ENCODE measurements around the gene C1QTNF12.
"Not testable (repeated sequence)": the region's sequence is repeated elsewhere in the genome, so short reads cannot be mapped to it uniquely, and the experiment has no call there.

Gene C1QTNF12

DNA sequence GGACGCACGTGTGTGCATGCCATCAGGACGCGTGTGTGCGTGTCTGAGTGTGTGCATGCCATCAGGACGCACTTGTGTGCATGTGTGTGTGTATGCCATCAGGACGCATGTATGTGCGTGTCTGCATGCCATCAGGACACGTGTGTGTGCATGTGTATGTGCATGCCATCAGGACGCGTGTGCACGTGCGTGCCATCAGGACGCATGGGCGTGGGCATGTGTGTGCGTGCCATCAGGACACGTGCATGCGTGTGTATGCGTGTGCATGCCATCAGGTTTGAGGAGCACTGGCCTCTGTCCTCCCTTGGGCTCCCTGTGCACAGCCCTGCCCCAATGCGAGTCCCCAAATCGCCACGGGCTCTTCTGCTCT lies 12.6 kb upstream of the C1QTNF12 start:
- DNase-seq = no peak

DNA sequence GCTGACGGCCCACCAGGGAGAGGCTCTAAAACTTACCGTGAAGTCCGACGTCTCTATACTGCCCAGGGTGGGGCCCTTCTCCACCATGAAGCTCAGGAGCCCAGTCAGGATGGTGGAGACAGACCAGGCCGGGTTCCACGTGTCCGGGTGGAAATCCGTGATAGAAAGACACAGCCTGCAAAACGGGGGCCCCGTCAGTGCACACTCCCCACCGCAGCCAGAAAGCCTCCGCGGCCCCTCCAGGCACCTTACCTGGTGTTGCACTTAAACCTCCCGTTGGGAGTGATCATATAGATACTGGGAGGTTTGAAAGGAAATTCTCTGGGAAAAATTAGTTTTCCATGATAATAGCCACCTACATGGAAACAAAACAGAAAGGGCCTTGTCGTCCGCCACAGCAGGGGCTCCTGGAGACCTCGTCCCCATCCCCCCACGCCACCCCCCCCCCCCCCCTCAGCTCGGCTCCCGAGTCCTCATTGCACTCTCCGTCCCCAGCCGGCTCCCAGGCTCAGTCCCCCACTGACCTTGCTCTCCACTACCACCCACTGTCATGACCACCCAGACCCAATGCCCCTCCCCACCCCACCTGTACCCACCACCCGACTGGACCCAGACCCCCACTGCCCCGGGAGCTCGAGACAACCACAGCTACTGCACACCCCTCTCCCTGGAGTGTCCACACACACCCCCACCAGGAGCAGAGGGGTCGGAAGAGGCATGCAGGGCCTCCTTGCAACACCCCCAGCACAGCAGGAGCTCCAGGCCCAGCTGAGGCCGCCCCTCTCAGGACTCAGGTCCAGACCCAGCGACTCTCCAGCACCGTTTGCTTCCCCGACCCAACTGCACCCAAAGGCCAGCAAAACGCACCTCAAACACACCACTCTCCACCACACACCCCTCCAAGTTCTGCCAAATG lies 10.7 kb upstream of the C1QTNF12 start:
- DNase-seq = no peak

DNA sequence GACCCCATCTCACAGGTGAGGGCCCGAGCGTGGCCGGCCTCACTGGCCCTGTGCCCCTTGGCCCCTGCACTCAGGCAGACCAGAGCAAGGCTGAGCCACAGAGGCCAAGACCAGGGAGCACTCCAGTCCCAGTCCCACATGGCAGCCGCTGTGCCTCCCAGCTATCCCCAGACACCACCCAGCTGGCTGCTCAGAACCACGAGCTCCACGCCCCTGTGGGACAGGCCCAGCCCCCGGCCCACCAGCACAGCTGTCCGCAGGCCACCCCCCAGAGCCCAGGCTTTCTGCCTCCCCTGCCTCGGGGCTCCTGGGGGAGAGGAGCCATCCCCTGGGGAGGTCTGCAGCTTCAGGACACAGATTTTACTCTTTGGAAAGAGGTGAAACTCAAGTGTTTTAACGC lies 9.1 kb upstream of the C1QTNF12 start:
- DNase-seq = no peak

DNA sequence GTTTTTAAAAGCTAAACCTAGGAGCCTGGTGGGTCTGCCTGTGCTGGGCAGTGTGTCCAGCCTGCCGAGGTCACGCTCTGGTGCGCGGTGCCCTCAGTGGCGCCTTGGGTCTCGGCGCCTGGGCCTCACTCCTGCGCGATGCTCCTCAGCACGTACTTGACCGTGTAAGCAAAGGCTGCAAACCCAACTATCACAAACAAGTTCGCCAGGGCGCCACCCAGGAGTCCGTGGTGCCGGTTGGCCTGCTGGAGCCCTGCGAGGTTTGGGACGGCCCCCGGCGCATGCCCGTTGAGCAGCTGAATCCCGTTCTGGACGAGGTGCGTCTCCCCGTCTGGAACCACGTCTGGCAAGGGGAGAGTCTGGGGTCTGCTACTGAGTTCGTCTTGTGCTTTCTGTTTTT lies 8.6 kb upstream of the C1QTNF12 start:
- DNase-seq = no peak

DNA sequence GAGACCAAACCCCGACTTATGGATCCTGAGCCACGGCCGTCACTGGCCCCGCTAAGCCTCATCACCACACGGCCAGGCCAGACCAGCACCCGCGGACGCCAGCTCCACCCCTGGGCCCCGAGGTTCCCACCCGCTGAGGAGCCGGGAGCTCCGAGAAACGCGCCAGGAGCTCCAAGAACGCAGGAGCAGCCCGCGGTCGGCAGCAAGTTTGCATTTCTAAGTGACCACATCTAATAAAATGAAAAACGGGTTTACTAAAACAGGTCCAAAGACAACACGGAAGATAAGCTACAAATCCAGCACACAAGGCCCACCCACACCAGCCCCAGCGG lies 8.1 kb upstream of the C1QTNF12 start:
- no peak for DNase-seq

DNA sequence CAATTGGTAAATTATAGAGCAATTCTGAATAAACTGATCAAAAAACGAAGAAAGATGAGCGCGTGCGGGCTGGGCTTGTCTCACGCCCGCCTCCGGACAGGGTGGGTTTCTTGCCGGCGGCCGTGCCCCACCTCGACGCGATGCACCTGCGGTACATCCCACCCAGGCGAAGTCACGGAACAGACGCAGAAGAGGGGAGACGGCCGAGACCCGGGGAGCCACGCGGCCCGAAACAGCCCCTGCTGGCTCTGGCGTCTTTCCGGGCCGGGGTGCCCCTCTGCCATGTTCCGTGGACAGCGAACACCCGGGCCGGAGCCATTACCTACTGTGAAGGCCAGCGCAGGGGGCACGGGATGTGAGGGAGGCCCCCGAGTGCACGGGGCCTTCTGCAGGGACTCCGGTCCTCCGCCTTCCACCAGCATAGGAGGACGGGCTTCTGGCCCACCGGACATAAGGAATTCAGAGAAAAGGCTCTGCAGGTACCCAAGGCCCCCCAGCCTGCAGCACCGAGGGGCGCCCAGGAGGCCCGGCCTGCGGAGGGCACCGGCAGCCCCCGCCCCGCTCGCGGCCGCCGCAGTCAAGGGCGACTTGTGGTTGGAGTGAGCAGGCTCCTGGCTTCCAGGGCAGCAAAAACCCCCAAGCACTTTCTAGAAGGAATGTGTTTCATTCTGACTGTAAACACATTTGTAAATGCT lies 7.6 kb upstream of the C1QTNF12 start:
- DNase-seq = no peak

DNA sequence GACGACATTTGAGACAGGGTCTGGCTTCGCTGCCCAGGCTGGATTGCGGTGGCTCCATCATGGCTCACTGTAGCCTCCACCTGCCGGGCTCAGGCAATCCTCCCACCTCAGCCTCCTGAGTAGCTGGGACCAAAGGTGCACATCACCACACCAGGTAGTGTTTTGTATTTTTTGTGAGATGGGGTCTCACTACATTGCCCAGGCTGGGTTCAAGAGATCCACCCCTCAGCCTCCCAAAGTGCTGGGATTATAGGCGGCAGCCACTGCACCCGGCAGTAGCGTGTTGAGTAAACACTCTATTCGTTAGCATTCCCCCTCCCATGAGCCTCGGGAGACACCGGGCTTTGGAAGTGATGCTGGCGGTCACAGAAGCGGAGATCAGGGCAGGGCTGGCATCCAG lies 6.8 kb upstream of the C1QTNF12 start:
- DNase-seq = no peak

DNA sequence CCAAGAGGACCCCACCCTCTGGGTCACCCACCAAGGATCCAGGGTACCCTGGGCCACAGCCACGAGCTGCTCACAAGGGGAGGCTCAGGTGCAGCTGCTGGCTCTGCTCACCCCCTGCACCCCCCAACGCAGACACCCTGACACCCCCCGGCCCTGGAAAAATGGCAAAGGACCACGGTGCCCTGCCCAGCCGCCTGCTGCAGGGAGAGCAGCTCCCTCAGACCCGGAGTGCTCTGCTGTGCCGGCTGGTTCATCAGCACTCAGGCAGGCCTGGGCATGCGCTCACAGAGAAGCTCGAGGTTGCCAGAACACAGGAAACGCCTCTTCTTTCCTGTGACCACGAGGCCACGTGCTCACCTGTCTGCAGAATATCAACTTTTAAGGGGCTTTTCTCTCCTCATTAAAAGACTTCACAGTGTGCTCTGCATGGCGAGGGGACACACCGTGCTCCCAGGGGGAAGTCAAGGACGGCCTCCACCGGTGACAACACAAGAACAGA lies 4.3 kb upstream of the C1QTNF12 start:
- DNase-seq = peak; percentile 31

DNA sequence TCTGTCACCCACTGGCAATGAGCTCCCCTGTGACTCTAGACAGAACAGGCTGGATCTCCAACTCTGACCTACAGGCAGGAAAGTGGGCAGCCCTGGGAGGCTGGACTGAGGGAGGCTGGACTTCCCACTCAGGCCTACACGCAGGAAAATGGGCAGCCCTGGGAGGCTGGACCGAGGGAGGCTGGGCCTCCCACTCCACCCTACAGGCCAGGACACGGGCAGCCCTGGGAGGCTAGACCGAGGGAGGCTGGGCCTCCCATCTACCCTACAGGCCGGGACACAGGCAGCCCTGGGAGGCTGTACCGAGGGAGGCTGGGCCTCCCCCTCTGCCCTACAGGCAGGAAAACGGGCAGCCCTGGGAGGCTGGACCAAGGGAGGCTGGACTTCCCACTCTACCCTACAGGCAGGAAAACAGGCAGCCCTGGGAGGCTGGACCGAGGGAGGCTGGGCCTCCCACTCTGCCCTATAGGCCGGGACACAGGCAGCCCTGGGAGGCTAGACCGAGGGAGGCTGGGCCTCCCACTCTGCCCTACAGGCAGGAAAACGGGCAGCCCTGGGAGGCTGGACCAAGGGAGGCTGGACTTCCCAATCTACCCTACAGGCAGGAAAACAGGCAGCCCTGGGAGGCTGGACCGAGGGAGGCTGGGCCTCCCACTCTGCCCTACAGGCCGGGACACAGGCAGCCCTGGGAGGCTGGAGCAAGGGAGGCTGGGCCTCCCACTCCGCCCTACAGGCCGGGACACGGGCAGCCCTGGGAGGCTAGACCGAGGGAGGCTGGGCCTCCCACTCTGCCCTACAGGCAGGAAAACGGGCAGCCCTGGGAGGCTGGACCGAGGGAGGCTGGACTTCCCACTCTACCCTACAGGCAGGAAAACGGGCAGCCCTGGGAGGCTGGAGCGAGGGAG lies 1.7 kb upstream of the C1QTNF12 start:
- not testable (repeated sequence) for DNase-seq

DNA sequence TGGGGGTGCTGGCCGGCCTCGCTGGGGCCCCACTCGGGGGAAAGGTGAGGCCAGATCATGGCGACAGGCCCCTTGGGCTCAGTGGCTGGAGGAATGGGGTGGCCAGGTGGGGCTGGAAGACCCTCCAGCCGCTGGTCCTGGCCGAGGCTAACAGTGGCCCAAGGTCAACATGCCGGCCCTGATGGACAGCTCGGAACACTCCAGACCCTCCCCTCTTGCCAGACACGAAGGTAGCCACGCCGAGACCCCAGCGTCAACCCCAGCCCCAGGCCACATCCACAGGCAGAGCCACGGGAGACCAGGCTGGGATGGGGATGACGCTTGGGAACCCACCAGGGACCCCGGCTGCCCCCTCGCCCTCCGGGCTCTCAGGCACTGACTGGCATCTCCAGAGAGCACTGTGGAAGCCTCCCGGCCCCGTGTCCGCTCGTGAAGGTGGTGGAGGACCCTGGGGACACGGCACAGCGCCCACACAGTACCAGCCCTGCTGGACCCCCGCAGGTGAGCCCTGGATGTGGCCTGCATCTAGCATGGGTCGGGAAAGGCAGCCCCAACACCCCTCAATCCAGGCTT lies 905 bp upstream of the C1QTNF12 start:
- DNase-seq = no peak

DNA sequence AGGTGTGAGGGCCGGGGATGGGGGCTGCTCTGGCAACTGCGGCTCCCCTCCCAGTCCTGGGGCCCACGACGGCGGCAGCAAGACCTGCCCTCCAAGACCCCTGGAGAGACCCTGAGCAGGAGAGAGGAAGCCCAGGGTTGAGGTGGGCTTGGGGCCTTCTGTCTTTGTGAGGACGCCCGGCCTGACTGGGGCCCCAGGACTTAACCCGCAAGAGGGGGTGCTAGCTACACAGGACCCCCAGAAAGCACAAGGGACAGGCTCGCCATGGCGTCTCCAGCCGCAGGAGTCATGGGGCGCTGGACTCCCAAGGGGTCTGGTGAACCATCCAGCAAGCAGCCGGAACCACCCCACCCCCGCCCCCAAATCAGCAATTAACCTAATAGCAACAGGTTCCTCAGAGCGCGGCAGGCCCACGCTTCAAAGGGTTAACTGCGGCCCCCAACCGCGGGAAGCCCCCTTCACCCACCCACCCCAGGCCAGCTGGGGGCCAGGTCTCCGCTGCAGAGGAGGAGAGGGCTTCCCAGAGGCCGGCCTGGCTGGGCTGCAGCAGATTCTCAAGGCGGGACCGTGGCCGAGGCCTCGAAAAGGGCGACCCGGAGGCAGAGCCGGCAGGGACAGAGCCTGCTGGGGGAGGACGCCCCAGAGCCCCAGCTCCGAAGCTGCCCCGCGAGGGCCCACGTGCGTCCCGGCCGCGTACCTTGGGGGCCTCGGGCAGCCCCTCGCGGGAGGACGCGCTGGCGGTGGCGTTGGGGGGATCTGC lies 525 bp downstream of the C1QTNF12 start:
- no peak for DNase-seq

DNA sequence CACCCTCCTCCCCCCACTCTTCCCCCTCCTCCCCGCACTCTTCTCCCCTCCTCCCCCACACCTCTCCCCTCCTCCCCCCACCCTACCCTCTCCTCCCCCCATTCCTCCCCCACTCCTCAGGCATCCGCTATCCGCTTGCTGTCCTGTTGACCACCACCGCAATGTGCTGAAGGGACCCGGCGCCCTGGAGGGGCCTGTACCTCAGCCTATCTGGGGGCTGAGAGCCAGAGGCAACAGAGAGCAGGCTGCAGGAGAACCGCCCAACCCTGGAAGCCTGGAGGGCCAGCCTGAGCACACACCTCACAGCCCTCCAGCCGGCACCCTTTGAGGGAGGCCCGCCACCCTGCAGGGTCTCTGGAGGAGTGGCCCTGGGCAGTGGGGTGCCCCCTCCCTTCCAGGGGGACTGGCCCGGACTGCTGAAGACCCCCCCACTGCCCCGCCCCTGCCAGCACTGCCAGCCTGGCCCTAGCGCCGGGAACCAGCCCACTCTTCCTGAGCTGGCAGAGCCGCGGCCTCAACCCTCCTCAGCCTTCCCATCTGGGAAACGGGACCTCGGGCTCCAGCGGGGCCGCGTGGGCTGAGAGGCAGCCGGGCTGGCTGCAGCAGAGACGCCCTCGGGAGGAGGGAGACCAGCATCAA lies 1.2 kb downstream of the C1QTNF12 start:
- no peak for DNase-seq

DNA sequence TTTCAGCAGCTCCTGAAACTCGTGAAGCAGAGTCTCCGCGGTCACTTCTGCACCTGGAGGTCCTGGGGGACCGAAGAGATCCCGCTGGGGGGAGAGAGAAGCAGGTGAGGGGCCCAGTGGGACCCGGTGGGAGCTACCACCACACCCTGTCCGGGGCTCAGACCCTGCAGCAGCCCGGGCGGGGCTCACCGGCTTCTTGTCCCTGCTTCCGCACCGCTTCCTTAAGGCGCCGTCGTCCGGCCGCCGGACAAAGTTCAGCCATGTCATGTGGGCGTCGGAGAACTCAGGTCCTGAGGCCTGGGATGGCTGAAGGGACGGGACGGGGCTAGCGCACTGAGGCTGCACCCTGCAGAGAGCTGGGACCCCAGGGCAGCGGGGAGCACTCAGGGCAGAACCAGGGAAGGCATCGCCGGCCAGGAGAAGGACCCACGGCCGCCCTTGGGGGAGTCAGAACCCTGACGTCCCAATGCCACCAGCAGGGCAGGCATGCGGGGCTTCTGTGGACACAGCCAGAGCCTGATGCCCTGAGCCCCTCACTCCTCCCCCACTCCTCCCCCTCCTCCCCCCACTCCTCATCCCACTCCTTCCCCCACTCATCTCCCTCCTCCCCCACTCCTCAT lies 2.2 kb downstream of the C1QTNF12 start:
- DNase-seq = no peak

DNA sequence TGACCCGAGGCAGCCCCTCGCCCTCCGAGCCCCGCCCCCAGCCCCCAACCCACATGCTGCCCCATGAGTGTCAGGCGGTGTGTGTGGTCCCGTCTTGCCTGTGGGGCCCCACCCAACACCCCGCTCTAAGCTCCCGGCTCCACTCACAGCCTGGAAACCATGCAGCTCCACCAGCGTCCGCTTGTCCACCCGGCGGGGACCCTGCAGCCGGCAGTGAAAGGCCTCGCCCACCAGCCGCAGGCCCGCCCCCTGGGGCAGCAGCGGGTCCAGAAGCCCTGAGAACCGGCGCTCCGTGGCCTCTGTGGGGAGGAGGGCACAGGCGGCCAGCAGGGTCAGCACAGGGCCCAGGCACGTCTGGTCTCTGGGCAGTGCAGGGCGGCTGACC lies 2.7 kb downstream of the C1QTNF12 start:
- DNase-seq = no peak

DNA sequence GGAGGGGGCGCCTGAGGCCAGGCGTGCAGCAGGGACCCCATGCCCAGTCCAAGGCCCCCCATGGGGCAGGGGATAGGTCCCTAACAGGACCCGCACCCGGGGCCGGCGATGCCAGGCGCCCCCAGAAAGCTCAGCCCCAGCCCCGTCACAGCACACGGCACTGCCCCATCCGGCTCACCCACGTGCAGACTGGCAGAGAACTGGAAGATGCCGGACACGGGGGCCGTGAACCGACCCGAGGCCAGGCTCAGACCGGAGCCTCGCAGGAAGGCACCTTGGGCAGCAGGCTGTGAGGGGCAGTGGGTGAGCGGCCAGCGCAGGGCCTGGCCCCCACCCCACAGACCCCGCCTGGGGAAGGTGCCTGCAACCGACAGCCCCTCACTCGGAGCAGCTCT lies 3.3 kb downstream of the C1QTNF12 start:
- no peak for DNase-seq

DNA sequence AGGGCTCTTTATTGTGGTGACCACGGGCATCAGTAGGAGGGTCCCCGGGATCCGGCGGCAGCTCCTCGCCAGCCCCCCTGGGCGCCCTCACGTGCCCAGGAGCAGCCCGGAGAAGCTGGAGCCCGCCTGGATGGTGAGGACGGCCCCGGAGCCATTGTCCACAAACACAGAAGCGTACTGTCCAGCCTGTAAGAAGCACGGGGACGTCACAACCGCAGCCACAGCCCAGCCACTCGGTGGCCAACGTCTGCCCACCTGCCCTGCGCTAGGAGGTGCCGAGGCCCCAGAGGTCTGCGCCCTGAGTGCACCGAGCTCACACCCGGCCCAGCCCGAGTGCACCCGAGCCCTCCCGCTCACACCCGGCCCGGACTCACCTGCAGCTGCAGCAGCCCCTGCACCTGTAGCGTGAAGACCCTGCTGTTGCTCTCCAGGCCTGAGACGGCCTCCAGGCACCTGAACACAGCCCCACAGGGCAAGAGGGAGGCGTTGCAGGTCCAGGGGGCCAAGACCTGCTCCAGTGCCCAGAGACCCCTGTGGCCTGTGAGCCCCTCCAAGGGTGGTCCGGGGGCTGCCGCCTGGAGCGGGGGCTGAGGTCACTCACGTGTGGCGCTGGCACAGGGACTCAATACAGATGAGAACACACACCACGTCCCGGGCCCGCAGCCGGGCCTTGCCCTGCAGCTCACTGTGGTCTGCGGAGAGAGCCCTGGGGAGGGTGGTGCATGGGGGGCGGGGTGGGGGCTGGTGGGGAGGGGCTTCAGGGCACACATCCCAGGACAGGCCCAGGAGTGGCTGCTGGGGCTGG lies 3.9 kb downstream of the C1QTNF12 start:
- no peak for DNase-seq

DNA sequence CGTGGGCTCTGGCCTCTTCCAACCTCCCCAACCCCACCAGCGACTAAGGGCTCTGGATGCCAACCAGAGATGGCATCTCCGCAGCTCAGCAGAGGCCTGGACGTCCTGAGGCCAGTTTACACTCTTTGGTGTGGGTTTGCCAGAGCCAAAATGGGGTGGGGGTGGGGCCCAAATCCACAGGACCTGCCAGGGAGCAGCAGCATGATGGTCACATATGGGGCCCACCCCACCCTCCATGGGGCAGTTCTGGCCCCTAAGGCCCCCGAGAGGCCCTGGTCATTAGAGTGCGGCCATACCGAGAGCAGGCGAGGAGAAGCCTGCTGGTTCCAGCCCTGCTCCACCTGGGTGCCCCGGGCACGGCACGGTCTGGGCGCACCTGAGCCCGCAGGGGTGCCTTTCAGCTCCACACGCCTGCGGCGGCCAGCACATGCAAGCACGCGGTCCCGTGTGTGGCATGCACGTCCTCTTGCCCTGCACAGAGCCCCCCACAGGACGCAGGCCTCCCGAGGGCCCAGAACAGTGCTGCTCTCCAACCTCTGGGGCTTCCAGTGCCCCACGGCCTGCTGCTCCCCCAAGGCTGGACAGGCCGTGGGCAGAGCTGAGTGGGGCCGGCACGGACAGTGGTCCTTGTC lies 4.8 kb downstream of the C1QTNF12 start:
- no peak for DNase-seq

DNA sequence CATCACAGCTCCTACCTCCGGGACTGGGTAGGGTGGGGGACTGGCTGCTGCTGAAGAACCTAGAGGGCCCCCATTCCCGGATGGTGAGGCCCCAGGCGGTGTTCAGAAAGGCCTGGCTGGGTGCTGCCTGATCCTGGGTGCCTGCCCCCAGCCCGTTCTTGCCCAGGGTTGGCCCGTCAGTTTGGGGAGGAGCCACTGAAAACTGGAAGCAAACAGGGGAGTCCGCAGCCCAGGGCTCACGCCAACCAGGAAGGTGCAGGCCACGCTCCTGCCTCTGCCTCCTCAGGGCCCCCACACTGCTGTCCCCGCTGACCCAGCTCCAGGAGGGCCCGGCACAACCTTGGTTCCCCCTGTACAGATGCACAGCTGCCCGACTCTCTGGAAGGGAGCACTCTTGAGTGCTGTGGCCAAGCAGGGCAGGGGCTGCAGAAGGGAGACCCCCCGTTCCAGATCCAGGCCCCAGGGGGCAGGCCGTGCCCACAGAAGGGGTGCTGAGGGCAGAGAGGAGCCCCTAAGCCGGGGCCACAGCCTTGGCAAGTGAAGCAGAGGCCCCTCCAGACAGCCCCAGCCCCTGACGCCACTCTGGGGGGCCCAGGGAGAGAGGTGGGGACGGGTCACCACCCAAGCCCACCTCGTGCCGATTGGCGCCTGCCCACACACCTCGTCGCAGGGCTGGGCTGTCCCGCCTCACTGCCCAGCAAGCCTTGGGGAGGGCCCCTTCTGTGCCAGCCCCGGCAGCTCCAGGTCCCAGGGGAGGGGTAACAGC lies 5.5 kb downstream of the C1QTNF12 start:
- DNase-seq = peak; percentile 16

DNA sequence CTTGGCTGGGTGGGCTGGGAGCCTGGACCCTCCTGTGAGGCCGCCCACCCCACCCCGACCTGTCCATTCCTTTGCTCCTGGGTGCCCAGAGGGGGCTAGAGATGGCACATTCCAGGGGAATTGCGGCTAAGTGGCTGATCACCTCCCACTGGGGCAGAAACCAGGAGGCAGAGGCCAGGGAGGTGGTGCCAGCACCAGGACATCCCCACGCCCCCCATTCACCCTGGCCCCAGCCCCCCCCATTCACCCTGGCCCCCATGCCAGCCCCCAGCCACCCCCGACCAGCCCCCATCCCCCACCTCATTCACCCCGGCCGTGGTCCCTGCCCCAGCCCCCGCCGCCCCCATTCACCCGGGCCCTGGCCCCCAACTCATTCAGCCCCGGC lies 6.2 kb downstream of the C1QTNF12 start:
- DNase-seq = no peak

Data from NCI-H1694 treated with DMSO at 0.1 percent for 48 hours (cell line).